Measurements from ENCODE around the gene RBBP9. TPM values are rescaled to one million over a fixed set of nuclear protein-coding genes. Genes with fewer than 3 reads are reported as not detected.
A peak's percentile ranks its signal among the peaks of the same experiment; 100 is the strongest.
"Not testable (repeated sequence)": the region's sequence is repeated elsewhere in the genome, so short reads cannot be mapped to it uniquely, and the experiment has no call there.

Gene RBBP9
- total RNA-seq, 1 donor from 2014 or later: 10.4 TPM

DNA sequence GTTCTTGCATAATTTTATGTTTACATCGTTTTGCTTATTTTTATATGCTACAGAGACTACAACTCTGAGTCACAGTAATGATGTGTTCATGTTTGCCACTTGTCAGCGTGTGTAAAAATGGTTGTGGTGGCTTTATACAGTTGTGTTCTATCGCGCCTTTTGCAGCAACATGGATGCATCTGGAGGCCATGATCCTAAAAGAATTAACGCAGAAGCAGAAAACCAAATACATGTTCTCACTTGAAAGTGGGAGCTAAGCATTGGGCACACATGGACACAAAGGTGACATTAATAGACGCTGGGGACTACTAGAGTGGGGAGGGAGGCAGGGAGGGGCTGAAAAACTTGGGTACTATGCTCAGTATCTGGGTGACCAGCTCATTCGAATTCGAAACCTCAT, 9.7 kb upstream of the RBBP9 start:
- DNase-seq (ENCODE audit: low read depth in 2 of 2): no peak

DNA sequence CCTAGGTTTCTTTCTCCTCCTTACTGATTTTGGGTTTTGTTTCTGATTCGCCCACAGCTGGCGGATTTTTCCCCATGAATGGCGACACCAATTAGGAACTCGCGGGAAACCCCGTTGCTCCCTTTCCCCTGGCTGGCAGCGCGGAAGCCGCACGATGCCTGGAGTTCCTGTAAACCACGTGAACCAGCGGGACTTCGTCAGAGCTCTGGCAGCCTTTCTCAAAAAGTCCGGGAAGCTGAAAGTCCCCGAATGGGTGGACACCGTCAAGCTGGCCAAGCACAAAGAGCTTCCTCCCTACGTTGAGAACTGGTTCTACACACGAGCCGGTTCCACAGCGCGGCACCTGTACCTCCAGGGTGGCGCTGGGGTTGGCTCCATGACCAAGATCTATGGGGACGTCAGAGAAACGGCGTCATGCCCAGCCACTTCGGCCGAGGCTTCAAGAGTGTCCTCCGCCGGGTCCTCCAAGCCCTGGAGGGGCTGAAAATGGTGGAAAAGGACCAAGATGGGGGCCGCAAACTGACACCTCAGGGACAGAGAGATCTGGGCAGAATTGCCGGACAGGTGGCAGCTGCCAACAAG, 7.5 kb upstream of the RBBP9 start:
- peak; percentile 21 to 35 for DNase-seq (ENCODE audit: low read depth in 2 of 2)

DNA sequence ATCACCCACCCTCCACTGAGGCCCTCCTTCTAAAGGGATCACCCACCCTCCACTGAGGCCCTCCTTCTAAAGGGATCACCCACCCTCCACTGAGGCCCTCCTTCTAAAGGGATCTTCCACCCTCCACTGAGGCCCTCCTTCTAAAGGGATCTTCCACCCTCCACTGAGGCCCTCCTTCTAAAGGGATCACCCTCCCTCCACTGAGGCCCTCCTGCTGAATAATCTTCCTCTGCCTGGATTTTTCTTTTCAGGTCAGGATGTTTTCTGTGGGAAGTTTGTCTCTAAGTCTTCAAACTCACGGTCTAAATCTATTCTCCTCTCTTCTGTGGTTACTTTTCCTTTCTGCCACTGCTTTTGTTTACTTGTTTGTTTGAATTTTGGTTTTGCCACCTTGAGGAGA, 4.6 kb upstream of the RBBP9 start:
- DNase-seq (ENCODE audit: low read depth in 2 of 2): not testable (repeated sequence)

DNA sequence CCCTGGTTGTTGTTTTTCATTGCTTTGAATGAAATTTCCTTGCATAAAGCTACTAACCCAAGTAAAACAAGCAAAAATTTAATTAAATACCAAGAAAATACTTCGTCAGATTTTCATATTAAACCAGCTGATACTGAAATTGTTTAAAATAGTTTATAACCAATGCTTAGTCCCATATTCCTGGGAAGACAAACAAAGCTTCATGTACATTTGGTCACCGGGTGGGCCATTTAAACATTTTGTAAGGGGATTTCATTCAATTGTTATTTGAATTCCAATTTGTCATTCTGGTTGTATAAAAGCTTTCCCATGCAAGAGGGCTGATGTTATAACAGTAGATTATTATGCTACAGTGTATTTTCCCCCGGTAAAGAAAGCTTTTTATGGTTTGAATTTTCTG, 578 bp upstream of the RBBP9 start:
- DNase-seq (ENCODE audit: low read depth in 2 of 2): no peak

DNA sequence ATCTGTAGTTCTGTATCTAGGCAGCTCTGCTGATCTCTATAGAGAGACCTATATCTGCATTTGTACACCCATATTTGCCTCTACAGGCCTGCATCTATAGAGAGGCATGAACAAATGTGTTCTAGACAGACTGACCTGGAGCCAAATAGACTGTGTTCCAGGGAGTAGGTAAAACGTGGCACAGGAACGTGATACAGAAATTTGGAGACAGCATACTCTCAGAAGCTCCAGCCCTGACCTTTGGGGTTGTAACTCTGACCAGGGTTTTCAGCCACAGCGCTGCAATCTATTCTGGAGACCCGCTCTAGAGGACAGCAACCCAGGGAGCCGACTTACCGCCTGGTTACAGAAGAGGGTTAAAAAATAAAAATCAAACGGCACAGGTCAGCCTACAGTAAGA, 983 bp downstream of the RBBP9 start:
- no peak for DNase-seq (ENCODE audit: low read depth in 2 of 2)

DNA sequence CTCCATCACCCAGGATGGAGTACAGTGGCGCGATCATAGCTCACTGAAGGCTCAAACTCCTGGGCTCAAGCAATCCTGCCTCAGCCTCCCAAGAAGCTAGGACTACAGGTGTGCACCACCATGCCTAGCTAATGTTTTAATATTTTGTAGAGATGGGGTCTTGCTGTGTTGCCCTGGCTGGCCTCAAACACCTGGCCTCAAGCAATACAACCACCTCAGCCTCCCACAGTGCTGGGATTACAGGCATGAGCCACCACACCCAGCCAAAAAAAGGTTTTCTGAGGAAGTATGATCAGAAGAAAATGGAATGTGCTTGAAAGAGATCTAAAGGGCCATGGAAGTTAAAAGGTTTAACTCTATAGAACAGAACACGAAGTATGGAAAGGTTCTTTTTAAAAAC, 8.7 kb downstream of the RBBP9 start:
- no peak for DNase-seq (ENCODE audit: low read depth in 2 of 2)

DNA sequence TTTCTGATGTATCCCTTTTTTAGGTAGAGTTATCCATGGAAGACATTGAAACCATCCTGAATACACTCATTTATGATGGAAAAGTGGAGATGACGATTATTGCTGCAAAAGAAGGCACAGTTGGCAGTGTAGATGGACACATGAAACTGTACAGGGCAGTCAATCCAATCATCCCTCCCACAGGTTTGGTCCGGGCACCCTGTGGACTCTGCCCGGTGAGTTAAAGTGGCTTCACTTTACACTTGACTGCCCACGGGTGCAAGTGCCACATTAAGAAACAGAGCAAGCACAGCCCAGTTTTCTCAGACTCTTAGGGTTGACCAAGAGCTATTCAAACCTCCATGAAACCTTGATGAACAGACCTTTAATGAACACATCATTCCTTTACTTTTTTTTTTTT, 15.4 kb downstream of the RBBP9 start:
- DNase-seq (ENCODE audit: low read depth in 2 of 2): no peak

DNA sequence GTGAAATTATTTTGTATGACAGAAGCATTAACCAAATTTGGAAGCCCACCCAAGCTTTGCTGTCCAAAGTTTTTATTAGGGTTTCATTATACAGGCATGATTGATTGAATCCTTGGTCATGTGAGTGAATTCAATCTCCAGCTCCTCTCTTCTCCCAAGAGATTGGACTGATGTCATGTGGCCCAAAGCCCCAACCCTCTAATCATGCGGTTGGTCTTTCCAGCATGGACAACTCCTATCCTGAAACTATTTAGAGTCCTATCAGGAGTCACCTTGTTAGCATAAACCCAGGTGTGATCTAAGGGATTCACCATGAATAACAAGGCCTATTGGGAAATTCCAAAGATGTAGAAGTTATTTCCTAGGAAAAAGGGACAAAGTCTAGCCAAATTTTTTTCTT, 19.2 kb downstream of the RBBP9 start:
- no peak for DNase-seq (ENCODE audit: low read depth in 2 of 2)

DNA sequence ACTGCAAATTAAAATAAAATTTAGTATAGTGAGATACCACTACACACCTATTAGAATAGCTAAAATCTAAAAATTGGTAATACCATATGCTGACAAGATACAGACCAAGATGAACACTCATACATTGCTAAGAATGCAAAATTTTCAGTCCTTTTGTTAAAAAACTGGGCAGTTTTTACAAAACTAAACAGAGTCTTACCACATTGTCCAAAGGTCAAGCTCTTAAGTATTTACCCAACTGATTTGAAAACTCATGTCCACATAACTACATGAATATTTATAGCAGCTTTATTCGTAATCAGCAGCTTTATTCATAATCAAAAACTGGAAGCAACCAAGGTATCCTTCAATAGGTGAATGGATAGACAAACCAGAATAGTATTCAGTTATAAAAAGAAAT, 19.8 kb downstream of the RBBP9 start:
- DNase-seq (ENCODE audit: low read depth in 2 of 2): no peak

DNA sequence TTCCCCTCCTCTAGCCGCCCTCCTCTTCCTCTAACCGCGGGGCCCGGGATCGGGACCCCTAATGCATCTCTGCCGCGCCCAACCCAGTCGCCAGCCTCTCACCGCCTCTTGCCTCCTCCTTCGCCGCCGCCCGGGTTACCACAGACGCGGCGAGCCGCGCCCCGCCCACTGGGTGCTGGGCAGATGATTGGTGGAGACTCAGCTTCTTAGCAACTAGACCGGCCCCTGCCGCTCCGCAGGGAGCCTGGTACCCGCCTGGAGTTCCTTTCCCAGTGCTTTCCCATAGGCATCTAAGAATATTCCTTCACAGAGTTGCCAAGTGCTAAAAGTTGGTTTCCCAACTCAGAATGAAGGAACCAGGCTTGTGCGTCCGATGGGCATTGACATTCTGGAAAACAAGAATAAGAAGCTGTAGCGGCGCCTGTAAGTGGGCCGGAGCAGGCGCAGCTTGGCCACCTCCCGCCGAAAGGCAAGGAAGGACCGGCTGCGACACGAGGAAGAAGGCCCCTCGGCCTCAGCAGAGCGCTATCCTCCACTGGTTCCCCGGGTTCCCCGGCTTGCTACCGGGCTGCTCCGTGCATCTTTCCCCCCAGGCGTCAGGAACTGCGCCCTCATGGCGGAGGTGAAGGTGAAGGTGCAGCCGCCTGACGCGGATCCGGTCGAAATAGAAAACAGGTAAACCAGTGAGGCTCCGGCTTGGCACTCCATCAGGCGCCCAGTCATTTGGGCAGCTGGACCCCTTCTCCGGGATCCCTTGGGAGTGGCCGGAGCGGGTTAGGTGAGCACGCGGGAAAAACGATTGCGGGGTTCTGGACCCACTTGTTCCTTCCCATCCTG, 29.9 kb downstream of the RBBP9 start, which contains the start of the genes DZANK1 and POLR3F:
DZANK1 (minus strand) TSS at position 137 of the 837 bp plus-strand sequence. CDS start 1,672 bp downstream, outside the sequence.
POLR3F (plus strand) TSS at position 497 of the 837 bp plus-strand sequence; CDS start at position 614, 117 bp downstream.
- DNase-seq (ENCODE audit: low read depth in 2 of 2): peak; percentile 92 to 96

DNA sequence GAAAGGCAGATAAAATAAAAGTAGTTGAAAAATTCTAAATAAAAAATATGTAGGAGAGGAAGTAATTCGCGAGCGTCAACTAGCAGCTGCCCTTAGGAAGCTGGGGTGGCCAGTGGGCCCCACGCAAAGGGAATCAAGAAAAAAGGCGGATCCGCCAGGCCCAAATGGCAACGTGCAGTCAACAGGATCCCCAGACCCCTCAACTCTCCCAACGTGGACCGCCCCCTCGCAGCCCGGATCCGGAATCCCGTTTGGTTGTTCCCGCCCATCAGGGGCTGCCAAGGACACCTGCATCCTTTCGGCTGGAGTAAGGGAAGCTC, 30.5 kb downstream of the RBBP9 start:
- peak; percentile 58 to 83 for DNase-seq (ENCODE audit: low read depth in 2 of 2)

DNA sequence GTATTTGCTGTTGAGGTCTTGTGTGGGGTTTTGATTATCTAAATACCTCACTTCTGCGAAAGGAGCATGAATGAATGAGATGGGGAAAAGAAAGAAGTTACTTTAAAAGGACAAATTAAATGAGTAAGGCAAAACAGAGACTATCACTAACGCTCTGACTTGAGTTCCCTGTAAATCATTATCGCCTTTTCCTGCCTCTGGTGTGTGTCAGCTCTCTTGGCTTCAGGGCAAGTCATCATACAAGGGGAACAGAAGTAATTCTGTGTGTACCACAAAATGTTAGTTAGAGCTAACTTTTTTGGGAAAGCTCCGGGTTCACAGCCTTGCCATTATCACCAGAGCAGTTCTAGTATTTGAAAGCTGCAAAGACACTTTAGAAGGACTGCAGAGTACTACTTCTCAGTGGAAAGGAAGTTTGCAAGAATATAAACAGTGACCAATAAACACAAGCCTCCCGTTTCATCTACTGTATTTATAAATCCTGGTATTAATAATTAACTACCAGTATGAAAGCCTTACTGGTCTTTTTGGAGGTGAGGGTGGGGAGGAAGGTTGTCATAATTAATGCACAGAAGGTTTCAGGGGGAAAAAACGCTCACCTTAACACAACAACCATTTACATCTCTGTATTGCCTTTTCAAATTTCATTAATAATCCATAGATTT, 31.4 kb downstream of the RBBP9 start:
- no peak for DNase-seq (ENCODE audit: low read depth in 2 of 2)

DNA sequence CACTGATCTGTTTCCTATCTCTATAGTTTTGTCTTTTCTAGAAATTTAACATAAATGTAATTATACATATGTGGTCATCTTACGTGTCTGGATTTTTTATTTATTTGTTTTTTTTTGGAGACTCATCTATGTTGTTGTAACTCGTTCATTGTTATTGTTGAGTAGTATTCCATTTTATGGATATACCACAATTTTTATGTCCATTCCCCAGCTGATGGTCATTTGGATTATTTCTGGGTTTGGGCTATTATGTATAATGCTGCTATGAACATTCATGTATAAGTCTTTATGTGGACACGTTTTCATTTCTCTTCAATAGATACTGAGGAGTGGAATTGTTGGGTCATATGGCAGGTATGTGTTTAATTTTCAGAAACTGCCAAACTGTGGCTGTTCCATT, 40.4 kb downstream of the RBBP9 start:
- DNase-seq (ENCODE audit: low read depth in 2 of 2): no peak

DNA sequence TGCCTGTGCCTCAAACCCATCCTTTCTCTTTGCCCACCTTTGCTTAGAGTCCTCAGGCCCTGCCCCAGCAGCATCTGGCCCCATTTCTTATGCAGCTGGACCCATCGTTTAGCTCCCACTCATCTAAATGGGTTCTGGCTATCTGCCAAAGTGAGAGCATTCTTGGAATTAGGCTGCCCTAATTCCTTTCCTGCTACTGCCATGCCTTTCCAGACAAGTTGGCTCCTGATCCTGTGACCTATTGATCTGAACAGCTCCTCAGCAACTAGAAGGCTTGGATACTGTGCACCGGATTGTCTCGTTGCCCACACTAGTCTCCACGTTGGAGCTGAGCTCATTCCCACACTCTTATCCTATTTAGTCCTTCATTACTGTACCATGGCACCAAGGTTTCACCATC, 53.1 kb downstream of the RBBP9 start:
- DNase-seq (ENCODE audit: low read depth in 2 of 2): no peak

DNA sequence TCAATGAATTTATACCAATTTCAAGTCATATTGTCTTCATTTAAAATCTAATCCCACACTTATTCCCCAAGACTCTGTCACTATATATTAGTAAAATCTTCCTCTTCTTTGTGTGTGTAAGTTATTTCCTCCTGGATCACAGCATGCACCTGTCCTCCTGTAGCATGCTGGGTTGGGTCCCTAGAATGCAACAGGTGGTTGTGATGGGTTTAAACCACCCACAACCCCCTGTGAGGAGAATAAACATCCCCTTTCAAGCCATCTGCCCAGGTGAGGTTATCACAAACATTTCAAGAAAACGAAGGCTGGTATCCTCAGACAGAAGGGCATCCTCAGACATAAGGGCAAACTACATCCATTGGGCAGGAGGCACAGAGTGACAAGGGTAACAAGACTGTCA, 56.6 kb downstream of the RBBP9 start:
- no peak for DNase-seq (ENCODE audit: low read depth in 2 of 2)

DNA sequence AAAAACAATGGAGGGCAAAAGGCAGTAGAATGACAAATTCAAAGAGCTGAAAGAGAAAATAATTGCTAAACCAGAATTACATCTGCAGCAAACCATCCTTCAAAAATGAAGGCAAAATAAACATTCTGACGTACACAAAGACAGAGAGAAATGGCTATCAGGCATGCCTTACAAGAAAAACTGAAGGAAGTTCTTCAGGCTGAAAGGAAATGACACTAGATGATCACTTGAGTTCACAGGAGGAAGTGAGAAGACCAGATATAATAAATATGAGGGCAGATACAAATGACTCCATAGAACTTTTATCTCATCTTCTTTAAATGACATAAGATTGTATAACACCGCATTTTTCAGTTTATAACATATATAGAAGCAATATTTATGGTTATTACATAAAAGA, 60.2 kb downstream of the RBBP9 start:
- no peak for DNase-seq (ENCODE audit: low read depth in 2 of 2)

Other genes with a start within 250 kb of the RBBP9 start
- 10.9 and 16.6 TPM in 2 replicates for gene ZNF133, start 208.7 kb downstream of the RBBP9 start, total RNA-seq
- 0.26 and 0.38 TPM in 2 replicates for gene DZANK1, start 30.2 kb downstream of the RBBP9 start, total RNA-seq
- gene POLR3F, start 29.8 kb downstream of the RBBP9 start, total RNA-seq: 12.5 and 15.7 TPM in 2 replicates
- gene SEC23B, start 10.7 kb upstream of the RBBP9 start, total RNA-seq: 33.5 and 39.4 TPM in 2 replicates
- 47.4 and 75.5 TPM in 2 replicates for gene SMIM26, start 70.2 kb upstream of the RBBP9 start, total RNA-seq
- gene DTD1, start 90.8 kb upstream of the RBBP9 start, total RNA-seq: 45.1 and 61.9 TPM in 2 replicates

Data from dermis microvascular lymphatic vessel endothelial cell (primary cell).